ENCODE results near the gene VAPB.
"Not testable (repeated sequence)": the region's sequence is repeated elsewhere in the genome, so short reads cannot be mapped to it uniquely, and the experiment has no call there.

Gene VAPB

DNA sequence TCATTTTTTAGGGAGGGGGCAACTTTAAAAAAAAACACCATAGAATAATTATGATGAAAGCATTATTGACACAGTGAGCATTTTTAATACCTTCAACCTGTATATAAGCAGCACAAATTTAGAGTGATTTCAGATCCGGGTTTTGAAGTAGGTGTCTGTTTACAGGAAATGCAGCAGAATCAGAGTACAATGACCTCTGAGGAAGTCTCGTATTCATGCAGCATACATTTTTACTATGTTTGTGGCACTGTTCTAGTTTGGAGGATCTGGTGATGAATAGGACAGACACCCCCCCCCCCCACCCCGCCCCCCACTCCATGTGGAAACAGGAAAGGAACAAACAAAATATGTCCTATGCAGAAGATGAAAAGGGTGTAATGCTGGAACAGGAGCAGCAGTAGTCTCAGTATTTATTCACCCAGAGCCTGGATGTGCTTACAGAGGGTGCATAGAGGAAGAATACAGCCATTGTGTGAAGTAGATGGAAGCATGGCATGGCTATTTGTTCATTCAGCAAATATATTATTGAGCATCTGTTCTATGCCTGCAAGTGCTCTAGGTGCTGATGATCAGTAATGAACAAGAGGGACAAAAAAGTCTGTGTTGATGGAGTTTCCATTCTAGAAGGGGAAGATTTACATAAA lies 19.7 kb downstream of the VAPB start:
- DNase-seq: no peak

DNA sequence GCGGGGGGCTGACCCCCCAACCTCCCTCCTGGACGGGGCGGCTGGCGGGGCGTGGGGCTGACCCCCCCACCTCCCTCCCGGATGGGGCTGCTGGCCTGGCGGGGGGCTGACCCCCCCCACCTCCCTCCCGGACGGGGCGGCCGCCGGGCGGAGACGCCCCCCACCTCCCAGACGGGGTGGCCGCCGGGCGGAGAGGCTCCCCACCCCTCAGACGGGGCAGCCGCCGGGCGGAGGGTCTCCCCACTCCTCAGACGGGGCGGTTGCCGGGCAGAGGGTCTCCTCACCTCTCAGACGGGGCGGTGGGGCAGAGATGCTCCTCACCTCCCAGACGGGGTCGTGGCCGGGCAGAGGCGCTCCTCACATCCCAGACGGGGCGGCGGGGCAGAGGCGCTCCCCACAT lies 25.2 kb downstream of the VAPB start:
- not testable (repeated sequence) for DNase-seq

DNA sequence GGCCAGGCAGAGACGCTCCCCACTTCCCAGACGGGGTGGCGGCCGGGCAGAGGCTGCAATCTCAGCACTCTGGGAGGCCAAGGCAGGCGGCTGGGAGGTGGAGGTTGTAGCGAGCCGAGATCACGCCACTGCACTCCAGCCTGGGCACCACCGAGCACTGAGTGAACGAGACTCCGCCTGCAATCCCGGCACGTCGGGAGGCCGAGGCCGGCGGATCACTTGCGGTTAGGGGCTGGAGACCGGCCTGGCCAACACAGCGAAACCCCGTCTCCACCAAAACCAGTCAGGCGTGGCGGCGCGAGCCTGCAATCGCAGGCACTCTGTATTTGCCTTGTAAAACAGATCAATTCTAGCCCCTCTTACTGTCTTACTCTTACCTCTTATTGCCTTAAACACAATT lies 25.8 kb downstream of the VAPB start:
- DNase-seq: not testable (repeated sequence)

DNA sequence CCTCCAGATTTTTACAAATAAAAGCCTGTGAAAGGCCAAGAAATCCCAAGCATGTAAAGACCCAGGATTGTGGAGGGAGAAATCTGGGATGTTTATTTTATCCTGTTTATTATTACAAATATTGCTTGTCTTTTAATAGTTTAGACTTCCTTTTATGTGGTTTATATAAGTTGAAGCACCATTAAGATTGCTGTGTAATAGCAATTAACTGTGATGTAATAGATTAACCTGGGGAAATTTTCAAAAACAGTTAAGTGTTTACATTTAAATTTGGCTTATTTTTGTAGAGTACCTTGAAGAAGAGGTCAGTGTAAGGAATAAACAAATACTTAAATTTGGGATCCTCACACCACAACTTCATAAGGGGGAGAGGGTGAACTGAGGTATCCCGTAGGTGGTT lies 27.0 kb downstream of the VAPB start:
- DNase-seq: no peak

DNA sequence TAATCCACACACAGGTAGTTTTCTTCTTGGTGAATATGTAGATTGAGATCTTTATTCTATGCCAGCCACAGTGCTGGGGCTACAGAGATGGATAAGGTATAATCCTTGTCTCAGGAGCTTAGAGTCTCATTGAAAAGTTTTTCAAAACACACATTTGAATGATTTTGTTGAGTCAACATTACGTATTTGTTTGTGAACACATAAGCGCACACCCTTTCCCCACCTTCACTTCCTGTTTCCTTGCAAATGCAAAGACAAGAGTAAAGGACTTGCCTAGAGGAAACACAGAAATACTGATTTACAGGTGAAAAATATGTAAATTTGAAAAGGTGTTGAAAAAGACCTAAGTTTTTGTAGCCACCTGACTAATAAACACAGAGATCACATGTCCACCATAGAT lies 27.8 kb downstream of the VAPB start:
- DNase-seq: no peak

DNA sequence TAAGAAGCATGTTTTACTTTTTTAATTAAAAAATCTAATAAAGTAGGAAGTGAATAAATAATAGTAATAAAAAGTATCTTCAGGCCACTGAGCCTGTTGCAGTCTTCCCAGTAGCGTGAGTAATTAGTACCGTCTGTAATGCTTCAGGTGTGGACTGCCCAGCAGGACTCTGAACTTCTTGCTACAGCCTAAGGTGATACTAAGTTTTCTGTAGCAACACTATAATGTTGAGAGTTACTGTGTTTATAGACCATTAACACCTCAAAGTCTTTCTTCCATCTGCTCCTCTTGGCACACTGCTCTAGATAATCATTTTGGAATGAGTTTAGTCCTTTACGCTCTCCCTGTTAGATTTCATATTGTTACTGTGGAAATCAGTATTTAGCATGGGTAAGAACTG lies 28.4 kb downstream of the VAPB start:
- DNase-seq: no peak

DNA sequence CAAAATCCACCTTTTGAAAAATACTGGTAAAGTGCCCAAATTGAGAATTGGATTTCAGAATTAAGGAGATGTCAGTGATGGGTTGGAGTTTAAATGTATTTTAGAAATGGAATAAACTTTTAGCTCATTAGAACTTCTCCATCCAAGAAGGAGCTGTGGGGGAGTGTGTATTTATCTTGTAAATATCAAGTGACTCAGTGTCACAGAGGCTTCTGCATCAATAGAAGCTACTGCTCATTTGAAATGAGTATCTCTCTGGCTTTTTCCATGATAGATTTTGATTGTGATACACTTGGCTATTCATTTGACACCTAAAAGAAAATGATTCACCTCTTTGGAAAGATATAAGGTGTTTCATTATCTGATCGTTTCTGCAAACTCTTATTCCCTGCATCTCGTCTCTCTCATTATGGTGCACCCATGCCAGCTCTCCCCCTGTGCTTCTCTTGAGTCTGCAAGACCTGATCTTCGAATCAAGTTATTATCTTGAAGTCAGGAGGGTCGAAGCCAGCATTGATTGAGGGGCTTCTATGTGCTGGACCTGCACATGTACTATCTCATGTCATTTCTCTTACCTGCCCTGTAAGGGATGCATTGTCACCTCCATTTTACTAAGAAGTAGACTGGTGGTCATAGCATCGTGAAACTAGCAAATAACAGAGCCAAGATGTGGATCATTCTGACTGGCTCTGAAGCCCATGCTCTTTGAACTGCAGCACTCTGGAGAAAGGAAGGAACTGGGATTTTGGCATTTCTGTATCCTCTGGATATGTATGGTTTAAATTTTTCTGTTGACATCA lies 30.1 kb downstream of the VAPB start:
- DNase-seq: no peak

DNA sequence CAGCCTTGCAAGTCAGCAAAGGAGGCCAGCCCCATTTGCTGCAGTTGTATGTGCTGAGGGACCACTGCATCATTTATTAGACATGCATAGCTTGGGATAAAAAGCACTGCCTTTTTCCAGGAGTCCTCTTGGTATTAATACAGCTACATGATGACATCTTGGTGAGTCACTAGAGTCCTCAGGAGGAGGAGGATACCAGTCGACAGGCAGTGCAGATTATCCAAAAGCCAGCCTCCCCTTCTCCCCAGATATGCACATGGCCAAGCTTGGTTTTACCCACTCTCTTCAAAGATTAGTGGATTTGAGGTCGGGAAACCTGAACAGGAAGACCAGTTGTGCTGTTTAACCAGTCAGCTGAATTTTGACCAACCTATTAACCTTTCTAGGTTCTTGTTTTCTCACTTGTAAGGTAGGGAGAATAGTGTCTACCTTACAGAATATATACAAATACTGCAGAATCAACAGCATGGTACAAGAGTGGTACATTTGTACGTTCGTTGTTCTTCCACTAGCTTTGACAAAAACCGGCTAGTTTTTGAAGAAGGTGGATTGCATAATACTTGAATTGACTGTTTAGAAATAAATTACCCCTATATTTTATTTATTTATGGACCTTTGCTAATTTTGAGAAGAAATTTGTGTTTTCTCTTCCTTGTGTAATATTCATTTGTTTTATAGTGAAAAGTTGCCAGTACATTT lies 31.9 kb downstream of the VAPB start:
- DNase-seq: no peak

DNA sequence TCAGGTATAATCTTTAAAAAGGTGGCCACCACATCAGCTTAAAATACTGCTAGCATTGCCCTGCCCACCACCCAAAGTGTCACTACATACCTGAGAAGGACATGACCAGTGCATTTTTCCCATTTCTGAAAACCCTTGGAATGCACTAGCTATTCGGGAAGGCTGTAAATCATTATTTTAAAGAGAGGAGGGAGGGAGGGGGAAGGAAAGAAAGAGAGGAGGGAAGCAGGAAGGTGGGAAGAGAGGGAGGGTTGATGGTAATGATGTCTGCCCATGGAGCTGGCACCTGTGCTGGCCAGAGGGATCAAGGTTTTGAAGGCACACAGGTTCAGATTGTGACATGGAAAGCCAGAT lies 32.4 kb downstream of the VAPB start:
- no peak for DNase-seq

DNA sequence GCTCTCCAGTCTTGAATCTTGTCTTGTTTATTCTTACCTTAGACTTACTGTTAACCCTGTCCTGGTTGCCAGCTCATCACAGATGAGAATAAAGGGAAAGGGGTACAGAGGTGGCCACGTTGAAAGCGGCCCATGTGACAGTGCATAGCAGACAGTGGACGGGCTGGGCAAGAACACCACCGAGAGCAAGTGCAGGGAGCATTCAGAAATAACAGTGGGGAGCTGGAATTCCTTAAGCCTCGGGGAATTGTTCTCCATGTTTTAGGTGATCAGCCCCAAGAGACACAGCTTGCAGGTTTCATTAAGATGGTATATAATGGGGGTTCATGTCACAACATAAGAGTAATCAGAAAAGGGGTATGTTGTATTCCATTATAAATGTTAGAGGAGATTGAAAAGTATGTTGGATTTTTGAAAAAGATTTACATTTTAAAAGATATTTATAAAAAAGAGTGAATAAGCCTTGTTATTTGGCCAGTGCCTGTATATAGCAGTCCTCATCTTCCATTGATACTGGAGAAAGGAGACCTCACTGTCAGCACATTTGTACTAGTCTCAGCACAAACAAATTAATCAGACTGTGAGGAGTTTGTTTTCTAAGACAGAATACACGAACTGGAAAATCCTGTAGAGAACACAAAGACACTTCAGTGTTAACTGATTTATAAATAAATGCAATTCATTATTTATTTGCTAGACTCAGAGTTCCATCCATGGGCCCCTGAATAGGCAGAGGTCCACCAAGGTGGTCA lies 35.4 kb downstream of the VAPB start:
- DNase-seq: no peak

DNA sequence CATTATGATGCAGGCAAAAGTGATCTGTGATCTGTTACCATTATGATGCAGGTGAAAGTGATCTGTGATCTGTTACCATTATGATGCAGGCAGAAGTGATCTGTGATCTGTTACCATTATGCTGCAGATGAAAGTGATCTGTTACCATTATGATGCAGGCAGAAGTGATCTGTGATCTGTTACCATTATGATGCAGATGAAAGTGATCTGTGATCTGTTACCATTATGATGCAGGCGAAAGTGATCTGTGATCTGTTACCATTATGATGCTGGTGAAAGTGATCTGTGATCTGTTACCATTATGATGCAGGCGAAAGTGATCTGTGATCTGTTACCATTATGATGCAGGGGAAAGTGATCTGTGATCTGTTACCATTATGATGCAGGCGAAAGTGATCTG lies 38.5 kb downstream of the VAPB start:
- not testable (repeated sequence) for DNase-seq

DNA sequence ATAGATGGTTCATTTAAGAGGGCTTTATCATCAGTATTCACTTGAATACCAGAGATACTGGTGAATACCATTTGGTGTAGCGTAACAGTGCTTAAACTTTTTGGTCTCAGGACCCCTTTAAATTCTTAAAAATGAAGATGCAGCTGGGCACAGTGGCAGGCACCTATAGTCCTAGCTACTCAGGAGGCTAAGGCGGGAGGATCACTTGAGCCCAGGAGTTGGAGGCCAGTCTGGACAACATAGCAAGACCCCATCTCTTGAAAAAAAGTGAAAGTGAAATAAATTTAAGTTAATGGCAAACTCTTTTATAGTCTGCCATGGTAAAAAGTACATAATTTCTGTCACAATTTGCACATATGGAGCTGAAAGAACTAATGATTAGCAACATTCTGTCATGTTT lies 39.3 kb downstream of the VAPB start:
- DNase-seq: no peak

DNA sequence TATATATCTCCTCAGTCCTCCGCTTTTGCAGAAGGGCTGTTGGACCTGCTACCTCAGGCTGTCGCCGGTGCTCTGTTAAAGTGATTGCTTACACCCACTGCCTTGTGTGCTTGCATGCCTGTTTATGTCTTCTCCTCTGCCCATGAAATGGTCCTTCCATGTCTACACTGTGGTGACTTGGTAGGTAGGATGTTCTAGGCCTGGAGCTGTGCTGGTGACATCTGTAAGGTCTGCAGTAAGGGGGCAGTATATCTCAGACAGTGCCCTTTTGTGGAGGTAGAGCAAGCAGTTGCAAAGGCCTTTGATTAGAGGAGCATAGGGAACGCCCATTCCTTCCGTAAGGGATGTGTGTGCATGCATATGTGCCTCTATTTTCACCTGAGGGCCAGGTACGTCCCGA lies 40.3 kb downstream of the VAPB start:
- no peak for DNase-seq

DNA sequence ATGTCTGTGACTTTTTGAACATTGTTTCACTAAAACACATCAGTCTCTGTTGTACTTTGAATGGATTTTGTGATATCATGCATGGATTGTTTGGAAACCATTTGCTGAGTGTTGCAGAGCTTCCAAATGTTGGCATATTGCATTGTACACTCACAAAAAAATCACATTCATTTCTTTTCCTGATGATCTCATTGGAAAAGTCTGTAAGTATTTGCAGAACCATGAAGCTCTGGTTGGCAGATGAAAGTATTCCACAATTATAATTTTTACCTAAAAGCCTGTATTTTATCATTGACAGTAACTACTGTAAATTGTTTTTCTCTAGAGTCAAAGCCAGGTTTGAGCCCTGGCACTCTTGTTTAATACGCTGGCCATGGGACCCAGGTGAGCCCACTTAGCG lies 42.1 kb downstream of the VAPB start:
- DNase-seq: no peak

DNA sequence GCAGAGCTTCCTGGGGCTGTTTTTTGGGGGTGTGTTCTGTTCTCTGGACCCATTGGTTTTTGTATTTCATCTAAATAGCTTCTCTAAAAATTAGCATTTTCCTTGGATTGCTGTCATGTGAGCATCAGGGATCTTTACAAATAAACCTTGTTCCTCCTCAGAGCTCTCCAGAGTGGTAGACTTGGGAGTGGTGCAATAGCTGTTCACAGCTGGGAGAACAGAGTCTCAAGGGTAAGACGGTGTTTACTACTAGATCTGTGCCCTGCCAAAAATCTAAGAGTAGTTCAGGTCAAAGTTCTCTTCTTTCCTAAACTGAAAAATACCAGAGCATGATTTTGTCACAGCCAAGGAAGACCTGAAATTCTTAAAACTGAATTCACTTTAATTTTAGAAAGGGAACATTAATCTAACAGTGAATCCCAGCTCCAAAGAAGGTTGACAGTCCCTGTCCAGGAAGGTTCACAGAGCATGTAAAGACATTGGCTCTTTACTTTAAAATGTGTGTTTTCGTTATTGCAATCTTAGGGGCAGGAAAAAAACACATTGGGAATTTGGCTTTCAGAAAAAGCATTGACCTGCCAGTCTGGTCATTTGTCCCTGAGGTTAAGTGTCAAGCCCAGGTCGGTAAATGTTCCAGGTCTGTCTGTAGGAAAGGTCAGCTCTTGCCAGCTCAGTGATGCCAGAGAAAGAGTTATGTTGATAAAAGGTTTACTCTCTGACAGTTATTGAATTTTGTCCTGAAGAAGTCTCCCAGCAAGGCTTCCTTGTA lies 43.3 kb downstream of the VAPB start:
- no peak for DNase-seq

DNA sequence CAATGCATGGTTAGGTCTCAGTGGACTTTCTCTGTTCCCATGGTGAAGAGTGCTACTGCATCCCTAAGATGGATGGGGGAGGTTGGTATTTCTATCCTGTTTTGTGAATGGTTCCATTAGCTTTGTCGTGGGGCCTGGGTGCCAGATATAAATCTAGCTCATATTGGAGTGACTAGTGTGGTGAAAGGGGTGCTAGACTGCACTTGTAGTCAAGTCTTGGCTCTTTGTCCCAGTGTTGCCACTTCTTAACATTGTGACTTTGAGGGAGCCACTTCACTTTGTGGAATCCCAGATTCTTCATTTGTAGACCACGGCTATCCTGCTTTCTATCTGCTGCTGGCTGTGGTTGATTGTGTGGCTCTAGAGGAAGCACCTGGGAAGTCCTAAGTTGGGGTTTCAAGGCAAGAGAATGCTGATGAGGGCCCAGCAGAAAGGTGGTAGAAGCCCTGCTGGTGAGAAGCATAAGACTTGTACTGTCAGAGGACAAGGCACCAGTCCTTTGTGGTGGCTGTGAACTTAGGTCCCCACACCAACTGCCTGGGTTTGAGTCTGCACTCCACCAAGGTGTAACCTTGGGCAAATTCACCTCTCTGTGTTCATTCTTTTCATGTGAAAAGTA lies 44.1 kb downstream of the VAPB start:
- DNase-seq: no peak

DNA sequence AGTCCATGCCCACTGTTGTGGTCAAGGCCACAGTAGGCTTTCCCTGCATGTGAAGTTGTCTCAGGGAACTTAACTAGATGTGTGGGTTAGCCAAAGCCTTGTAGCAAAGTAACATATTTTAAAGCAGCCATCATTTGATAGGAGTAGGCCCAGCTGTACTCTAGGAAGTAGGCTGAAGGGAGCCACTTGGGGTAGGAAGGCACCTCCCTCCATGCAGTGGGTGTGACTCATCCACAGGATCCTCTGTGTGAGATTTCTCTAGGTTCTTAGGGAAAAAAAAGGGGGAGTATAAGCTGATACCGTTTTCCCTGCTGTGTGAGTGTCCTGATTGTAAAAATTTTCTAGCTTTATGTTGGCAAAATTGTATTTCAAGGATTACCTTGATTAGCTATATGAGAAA lies 44.7 kb downstream of the VAPB start:
- DNase-seq: no peak

DNA sequence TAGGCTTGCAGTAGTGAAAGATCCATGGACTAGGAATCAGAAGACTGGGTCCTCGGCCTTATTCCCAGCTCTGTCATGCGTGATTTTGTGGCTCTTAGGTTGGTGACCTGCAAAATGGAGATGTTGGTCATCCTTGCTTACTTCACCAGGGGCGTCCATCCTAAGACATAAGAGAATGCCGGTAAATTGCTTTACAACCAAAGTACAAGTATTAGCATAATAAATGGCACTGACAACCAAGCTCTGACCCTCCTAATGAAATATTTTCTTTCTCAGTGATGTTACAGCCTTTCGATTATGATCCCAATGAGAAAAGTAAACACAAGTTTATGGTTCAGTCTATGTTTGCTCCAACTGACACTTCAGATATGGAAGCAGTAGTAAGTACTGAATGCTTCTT lies 45.3 kb downstream of the VAPB start:
- DNase-seq: no peak

DNA sequence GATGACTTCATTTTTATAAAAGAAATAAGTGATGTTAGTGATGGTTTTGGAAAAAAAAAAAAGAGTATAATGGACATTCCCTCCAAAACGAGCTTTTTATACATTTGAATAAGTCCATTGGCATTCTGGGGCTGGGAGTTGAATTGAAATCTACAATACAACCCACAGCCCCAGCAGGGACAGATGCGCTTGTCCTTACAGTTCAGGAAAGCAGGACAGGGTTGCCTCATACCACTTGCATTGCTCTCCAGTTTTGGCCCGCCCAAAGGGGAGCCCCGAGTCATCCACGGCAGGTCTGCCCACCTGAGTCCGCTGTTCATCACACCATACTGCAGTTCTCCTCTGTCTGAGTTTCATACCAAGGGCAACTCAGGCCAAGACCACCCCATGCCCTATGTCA lies 46.2 kb downstream of the VAPB start:
- DNase-seq: no peak

DNA sequence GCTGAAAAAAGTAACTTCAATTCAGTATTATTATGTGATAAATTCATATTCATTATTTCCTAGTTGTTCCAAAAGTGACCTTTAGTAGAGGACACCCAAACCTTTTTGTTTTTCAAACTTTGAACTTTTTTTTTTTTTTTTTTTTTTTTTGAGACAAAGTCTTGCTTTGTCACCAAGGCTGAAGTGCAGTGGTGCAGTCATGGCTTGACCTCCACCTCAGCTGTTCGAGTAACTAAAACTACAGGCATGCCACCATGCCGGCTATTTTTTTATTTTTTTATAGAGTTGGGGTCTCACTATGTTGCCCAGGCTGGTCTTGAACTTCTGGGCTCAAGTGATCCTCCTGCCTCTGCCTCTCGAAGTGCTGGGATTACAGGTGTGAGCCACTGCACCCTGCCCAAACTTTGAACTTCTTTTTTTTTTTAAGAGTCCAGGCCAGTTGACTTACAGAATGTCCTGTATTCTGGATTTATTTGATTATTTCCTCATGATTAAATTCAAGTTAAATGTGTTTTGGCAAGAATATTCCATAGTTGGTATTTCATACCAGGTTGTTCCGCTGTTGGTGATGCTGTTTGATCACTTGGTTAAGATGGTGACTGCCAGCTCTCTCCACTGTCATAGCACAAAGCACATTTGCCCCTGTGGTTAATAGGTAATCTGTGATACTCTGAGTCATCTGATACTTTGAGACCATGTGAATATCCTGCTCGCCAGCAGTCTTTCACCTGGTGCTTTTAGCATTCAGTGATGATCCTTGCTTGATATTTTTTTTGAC lies 48.0 kb downstream of the VAPB start:
- no peak for DNase-seq

Data from activated CD4-positive, alpha-beta T cell treated with anti-CD3 and anti-CD28 coated beads for 4 hours (primary cell).